ENCODE measurements around the gene SLC2A11.

Gene SLC2A11

DNA sequence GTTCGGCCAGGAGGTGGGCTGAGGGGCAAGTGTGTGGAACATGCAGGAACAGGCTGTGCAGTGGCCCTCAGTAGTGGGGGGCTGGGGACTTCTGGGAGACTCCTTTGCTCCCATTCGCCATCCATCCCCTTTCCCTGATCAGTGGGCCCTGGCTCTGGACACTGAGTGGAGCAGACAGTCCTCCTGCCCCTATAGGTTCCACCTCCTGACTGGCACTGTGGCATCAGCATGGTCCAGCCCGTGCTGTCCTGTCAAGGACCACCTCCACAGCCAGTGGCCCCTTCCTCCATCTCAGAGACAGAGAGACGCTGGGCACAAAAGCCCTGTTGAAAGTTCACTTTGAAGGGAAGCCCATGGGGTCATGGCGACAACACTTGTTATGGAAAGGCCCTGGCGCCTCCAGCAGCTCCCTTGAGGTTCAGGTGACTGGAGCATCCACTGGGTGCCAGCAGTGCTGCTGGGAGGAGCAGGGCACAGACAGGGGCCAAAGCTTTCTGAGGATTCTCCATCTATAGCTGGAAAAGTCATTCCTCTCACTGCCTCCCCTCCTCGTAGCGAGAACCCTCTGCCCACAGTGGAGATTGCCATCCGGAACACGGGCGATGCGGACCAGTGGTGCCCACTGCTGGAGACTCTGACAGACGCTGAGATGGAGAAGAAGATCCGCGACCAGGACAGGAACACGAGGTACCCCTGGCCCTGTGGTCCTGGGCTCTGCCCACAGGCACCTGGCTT lies 24.5 kb upstream of the SLC2A11 start:
- TF ChIP-seq, protein P1, sequence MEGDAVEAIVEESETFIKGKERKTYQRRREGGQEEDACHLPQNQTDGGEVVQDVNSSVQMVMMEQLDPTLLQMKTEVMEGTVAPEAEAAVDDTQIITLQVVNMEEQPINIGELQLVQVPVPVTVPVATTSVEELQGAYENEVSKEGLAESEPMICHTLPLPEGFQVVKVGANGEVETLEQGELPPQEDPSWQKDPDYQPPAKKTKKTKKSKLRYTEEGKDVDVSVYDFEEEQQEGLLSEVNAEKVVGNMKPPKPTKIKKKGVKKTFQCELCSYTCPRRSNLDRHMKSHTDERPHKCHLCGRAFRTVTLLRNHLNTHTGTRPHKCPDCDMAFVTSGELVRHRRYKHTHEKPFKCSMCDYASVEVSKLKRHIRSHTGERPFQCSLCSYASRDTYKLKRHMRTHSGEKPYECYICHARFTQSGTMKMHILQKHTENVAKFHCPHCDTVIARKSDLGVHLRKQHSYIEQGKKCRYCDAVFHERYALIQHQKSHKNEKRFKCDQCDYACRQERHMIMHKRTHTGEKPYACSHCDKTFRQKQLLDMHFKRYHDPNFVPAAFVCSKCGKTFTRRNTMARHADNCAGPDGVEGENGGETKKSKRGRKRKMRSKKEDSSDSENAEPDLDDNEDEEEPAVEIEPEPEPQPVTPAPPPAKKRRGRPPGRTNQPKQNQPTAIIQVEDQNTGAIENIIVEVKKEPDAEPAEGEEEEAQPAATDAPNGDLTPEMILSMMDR (conservative IDR thresholded peaks at IDR 0.05; ENCODE audit: control insufficient read depth, insufficient read depth, low read depth, low read length), result no peak
- H3K4me3 ChIP-seq (ENCODE audit: control insufficient read depth, low read depth, low read length), result no peak overlapping the region
- DNase-seq (ENCODE audit: low read depth), result no peak

DNA sequence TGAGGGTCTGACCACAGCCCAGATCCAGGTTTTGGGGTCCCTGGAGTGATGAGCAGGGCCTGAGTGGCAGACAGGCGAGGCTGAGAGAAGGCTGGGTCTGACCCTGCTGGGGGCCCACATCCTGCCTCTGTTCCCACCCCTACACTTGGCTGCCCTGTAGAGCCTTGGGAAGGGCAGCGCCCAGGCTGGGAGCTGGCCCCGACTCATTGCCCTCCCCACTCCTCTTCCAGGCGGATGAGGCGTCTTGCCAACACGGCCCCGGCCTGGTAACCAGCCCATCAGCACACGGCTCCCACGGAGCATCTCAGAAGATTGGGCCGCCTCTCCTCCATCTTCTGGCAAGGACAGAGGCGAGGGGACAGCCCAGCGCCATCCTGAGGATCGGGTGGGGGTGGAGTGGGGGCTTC lies 23.8 kb upstream of the SLC2A11 start:
- H3K4me3 ChIP-seq (ENCODE audit: control insufficient read depth, low read depth, low read length), result no peak overlapping the region
- TF ChIP-seq, protein P1 (conservative IDR thresholded peaks at IDR 0.05; ENCODE audit: control insufficient read depth, insufficient read depth, low read depth, low read length), result no peak
- no peak for DNase-seq (ENCODE audit: low read depth)

DNA sequence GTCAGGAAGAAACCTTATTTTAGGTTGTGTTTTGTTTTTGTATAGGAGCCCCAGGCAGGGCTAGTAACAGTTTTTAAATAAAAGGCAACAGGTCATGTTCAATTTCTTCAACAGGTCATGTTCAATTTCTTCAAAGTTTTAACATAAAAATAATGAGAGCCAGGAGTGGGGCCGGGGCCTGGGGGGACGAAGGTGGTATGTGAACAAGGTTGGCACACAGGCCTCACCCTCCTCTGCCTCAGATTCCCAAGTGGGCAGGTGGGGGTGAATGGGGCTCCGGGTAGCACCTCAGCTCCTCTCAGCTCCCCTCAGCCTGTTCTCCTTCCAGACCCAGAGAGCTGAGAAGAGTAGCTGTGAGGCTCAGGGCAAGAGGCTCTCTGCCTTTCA lies 23.3 kb upstream of the SLC2A11 start:
- no peak overlapping the region for H3K4me3 ChIP-seq (ENCODE audit: control insufficient read depth, low read depth, low read length)
- TF ChIP-seq, protein P1 (conservative IDR thresholded peaks at IDR 0.05; ENCODE audit: control insufficient read depth, insufficient read depth, low read depth, low read length), result no peak
- no peak for DNase-seq (ENCODE audit: low read depth)

DNA sequence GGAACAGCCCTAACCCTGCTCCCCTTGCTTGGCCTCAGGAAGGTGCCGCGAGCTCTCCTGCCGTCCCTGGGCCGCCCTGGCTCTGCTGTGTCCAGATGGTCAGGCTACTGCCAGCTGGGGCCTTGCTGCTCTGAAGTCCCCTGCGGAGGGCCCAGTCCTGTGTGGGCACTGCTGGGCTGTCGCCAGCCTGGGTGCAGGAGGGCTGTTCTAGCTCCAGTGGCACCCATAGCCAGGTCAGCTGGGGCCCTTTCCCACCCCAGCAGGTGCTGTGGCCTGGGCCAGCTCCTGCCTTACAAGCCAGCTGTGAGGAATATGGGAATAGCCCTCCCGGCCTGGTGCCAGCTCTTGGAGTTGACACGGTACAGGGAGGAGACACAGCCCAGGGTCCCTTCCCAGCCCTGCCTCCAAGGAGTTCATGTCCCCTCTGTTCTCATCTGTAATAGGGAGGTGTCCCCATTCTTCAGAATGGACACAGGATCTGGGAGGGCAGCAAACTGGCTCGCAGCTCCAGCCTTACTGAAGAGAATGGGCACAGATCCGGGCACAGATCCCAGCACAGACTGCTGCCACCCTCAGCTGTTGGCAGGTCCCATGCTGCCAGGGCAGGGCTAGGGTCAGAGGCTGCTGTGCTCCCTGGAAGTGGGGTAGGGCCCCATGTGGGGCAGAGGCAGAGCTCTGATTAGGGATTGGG lies 22.7 kb upstream of the SLC2A11 start:
- TF ChIP-seq, protein P1 (conservative IDR thresholded peaks at IDR 0.05; ENCODE audit: control insufficient read depth, insufficient read depth, low read depth, low read length), result no peak

DNA sequence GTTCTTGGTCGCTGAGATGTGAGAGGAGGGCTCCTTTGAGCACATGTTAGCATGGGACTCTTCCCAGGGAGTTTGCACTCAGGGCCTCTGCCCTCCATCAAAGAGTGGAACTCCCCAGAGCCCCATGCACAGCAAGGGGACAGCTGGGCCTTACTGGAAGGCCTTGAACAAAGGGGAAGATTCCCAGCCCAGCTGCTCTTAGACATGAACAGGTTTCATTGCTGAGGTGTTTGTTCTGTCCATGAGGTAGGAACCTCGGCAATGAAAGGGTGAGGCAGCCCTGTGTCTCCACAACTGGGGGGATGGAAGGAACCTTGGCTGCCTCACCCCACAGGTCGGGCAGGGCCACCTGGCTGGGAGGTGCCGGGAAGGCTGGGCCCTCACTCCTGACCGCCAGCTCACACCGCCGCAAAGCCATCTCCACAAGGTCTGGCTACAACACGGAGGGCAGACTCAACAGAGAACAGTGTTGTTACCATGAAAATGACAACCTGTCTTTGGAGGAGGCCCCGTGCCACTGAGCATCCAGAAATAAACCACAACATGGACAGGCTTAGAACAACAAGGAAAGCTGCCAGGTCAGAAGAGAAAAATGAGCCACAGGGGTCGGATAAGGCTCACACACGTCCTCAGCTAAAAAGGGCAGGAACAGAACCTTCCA lies 22.1 kb upstream of the SLC2A11 start:
- DNase-seq (ENCODE audit: low read depth), result no peak
- no peak overlapping the region for H3K4me3 ChIP-seq (ENCODE audit: control insufficient read depth, low read depth, low read length)
- TF ChIP-seq, protein P1 (conservative IDR thresholded peaks at IDR 0.05; ENCODE audit: control insufficient read depth, insufficient read depth, low read depth, low read length), result no peak

More for the DNA sequence above, 22.7 kb upstream of the SLC2A11 start:
- no peak overlapping the region for H3K4me3 ChIP-seq (ENCODE audit: control insufficient read depth, low read depth, low read length)
- DNase-seq (ENCODE audit: low read depth), result no peak

DNA sequence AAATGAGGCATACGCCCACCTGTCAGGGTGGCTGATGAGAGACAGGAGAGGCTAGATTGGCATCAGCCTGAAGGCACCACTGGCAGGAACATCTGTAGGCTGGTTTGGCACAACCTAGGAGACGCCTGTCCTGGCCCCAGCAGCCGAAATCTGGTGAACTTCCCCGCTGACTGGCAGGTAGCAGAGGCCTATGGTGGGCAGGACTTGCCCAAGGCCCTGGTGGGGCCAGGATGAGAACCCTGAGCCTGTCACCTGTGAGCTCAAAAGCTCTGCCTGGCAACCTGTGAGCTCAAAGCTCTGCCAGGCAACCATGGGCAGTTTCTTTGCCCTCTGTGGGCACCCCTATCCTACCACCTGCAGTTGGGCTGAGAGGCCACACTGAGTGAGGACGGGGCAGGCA lies 21.4 kb upstream of the SLC2A11 start:
- H3K4me3 ChIP-seq (ENCODE audit: control insufficient read depth, low read depth, low read length), result no peak overlapping the region
- TF ChIP-seq, protein P1 (conservative IDR thresholded peaks at IDR 0.05; ENCODE audit: control insufficient read depth, insufficient read depth, low read depth, low read length), result no peak
- no peak for DNase-seq (ENCODE audit: low read depth)
